Measurements from ENCODE around the gene CD47.

CD47 gene

GRCh38 chr3:108011616-108012015, 79.2 kb downstream of the CD47 start:
- DNase-seq, result no peak

GRCh38 chr3:108008931-108009639, 81.7 kb downstream of the CD47 start:
- DNase-seq, result no peak

GRCh38 chr3:108008106-108008505, 82.7 kb downstream of the CD47 start:
- no peak for DNase-seq

DNA sequence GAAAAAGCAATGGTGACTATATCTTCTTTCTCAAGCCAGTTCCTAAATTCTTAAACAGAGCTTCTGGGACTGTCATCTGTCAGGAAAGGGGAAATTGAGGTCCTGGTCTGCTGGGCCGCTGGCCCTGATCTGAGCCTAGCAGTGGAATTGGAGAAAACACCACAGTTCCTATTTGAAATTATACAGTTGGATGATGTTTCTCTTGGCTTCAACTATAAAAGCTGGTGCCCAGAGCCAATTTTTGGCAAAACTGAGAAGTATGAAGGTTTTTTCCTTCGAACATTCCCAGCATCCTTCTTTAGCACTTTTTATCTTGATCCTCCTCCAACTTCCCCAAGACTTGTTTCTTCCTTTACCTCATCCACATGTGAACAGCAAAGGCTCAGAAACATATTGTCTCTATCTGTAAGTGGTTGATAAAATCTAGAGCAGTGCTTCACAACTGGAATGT, 83.9 kb downstream of the CD47 start:
- no peak for DNase-seq

GRCh38 chr3:108006077-108006771, 84.6 kb downstream of the CD47 start:
- DNase-seq, result no peak

- no peak for DNase-seq
Observed at GRCh38 chr3:108004647-108005046, 86.2 kb downstream of the CD47 start.

GRCh38 chr3:108001457-108001856, 89.4 kb downstream of the CD47 start:
- DNase-seq, result no peak

- no peak for DNase-seq
Observed at GRCh38 chr3:107999215-107999775, 91.5 kb downstream of the CD47 start.

DNA sequence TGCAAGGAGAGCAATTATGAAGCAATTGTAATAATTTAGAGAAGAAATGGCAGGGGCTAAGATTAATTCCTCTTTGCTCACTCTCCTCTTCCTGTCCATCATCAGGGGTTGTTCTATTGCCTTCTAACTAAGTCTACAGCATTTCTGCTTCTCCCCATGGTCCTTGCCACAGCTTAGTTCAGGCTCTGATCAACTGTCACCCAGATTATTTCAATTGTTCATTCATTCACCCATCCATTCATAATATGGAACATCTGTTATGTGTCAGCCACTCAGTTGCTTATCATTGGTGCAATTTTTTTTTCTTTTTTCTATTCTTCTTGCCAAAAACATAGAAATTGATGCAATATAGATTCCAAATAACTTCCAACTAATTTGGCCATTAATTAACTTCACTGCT, 93.2 kb downstream of the CD47 start:
- DNase-seq, result no peak

DNA sequence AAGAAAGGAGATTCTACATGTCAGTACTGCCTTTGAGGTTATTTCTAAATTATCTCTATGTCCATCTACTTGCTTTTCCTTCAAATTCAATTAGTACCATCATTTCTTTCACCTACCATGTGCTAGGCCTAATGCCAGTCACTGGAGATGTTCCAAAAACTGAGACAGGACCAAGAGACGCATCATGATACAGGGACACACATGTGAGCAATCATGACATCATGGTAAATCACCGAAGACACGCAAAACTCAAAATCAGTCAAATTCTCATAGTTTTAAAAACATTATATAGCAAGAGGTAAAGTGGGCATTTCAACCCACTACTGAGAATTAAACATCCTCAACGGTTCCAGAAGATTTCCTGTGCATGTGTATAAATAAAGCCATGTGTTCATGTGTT, 95.0 kb downstream of the CD47 start:
- DNase-seq, result no peak

DNA sequence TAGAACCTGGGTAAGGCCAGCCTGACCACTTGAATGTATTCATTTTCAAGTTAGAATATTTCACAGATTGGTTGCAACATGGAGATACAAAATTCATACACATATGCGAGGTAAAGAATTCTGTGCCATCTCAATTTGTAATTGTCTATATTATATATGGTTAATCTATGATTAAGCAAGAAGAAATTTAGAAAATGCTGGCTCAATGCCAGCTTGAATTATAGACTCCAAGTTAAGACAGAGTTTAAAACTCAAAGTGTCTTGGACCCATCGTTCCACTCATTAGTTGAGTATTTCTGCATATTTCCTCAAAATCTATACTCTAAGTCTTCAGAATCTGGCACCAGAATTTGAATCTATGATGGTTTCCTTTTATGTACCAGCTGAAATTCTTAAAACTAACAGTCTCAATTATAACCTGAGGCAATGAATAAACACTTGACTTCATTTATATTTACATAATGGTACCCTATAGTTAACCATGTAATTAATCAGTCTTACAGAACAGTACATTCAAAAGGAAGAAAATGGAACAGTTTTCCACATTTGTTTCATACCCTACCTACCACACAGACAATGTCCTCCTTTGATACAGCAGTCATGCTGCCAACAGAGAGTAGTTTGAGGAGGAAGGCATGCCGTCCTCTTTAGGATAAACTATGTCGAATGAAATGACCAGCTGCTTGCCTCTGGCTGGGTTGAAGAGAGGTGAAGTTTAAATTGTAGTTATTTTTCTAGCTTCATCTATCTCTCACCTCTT, 95.7 kb downstream of the CD47 start:
- no peak for DNase-seq

DNA sequence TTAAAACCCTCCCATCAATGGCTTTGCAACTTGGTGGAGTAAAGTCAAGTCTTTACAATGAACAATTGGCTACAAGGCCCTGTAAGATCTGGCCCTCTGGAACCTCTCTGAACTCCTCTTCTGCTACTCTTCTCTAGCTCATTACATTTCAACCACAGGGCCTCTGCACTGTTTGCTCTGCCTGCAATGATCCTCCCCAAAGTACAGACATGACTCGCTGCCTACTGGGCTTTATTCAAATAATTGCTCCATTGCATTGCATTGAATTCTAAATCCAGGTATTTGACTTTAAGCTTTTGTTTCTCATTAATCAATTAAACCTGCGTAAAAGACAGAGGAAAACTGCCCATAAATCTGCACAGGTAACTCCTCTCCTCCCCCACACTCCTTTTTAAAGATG, 96.7 kb downstream of the CD47 start:
- no peak for DNase-seq

DNA sequence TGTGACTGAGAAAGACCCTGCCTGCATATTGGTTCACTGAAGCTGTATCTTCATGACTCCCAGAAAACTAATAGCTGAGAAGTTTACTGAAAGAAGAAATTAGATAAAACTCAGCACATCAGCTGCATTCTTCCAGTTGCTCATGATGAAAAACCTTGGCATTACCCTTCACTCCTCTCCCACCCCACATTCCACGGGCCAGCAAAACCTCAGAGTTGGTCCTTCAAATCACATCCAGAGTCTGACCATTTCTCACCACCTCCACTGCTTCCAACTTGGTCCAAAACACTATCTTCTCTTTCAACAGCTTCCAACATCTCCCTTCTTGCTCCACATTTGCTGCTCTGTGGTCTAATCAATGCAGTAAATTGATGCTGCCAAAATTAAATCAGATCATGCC, 97.1 kb downstream of the CD47 start:
- no peak for DNase-seq
